CD14-positive monocyte (primary cell): Measurements from ENCODE around the gene CCDC33. TPM values are rescaled to one million over a fixed set of nuclear protein-coding genes. Genes with fewer than 3 reads are reported as not detected.

Source experiments
- DNase-seq, 3 donors: peaks; one replicate each; pipeline ENCODE4 v3.0.0-alpha.2; 2011 to 2022
- H2AFZ ChIP-seq: 2 replicates; pipeline ENCODE4 v1.6.0; 2012; ENCODE audit warnings: mild to moderate bottlenecking, low read depth, low read length, inconsistent platforms; ENCODE audit not compliant: insufficient read depth, poor library complexity, severe bottlenecking
- H3K27ac ChIP-seq, 2 donors: 1 replicate in 1 of 2; 2 replicates in 1 of 2; pipeline ENCODE4 v1.5.1; 2012 to 2013; ENCODE audit warnings: low read length in 2 of 2, control low read depth in 1 of 2, inconsistent platforms in 1 of 2, low read depth in 1 of 2, mild to moderate bottlenecking in 1 of 2
- H3K27me3 ChIP-seq, 2 donors: one replicate each; pipeline versions ENCODE4 v1.6.0 to v1.6.1; 2011 to 2013; ENCODE audit warnings: low read length in 2 of 2; ENCODE audit not compliant: control insufficient read depth in 2 of 2, insufficient read depth in 2 of 2
- H3K36me3 ChIP-seq, 2 donors: replicated peaks in 1 of 2; 1 replicate in 1 of 2; 2 replicates in 1 of 2; pipeline versions ENCODE4 v1.5.1 to v1.6.1; 2012 to 2013; ENCODE audit warnings: low read length in 2 of 2, control low read depth in 1 of 2, inconsistent platforms in 1 of 2, mild to moderate bottlenecking in 1 of 2; ENCODE audit not compliant: insufficient read depth in 2 of 2, control insufficient read depth in 1 of 2
- H3K4me1 ChIP-seq, 2 donors: 1 replicate in 1 of 2; 2 replicates in 1 of 2; pipeline versions ENCODE4 v1.5.1 to v1.6.1; 2012 to 2013; ENCODE audit warnings: low read length in 2 of 2, control low read depth in 1 of 2, inconsistent platforms in 1 of 2, mild to moderate bottlenecking in 1 of 2, moderate library complexity in 1 of 2; ENCODE audit not compliant: insufficient read depth in 2 of 2, control insufficient read depth in 1 of 2
- H3K4me2 ChIP-seq: replicated peaks from 2 replicates; pipeline ENCODE3; 2012; ENCODE audit warnings: low read length, moderate library complexity, mild to moderate bottlenecking; ENCODE audit not compliant: poor library complexity, severe bottlenecking; ENCODE audit errors: extremely low read depth
- H3K4me3 ChIP-seq, 3 experiments: fragments of 200-600 bp in 1 of 3; sonication (generic) in 1 of 3; replicated peaks in 1 of 3; 1 replicate in 2 of 3; 2 replicates in 1 of 3; pipeline ENCODE4 v1.5.1; 2011 to 2013; ENCODE audit warnings: low read length in 3 of 3, mild to moderate bottlenecking in 3 of 3, control low read depth in 2 of 3, low read depth in 2 of 3, inconsistent platforms in 1 of 3, moderate library complexity in 1 of 3
- H3K79me2 ChIP-seq: 2 replicates; pipeline ENCODE4 v1.6.0; 2012; ENCODE audit warnings: mild to moderate bottlenecking, control low read depth, inconsistent platforms, low read length, moderate library complexity; ENCODE audit not compliant: insufficient read depth
- H3K9ac ChIP-seq: 2 replicates; pipeline ENCODE4 v1.6.0; 2017; ENCODE audit warnings: low read length, mild to moderate bottlenecking; ENCODE audit not compliant: insufficient read depth, poor library complexity, severe bottlenecking
- H3K9me3 ChIP-seq, 2 donors: replicated peaks in 1 of 2; 1 replicate in 1 of 2; 2 replicates in 1 of 2; pipeline versions ENCODE4 v1.5.1 to v1.6.1; 2012 to 2013; ENCODE audit warnings: low read length in 2 of 2, control low read depth in 1 of 2; ENCODE audit not compliant: control insufficient read depth in 1 of 2, insufficient read depth in 1 of 2
- H4K20me1 ChIP-seq: 2 replicates; pipeline ENCODE4 v1.6.0; 2012; ENCODE audit warnings: mild to moderate bottlenecking, low read length, control low read depth, moderate library complexity; ENCODE audit not compliant: insufficient read depth
- H3K27ac Mint-ChIP-seq, 7 donors: one replicate each; pipeline ENCODE4 v1.8.0; 2020; ENCODE audit warnings: mild to moderate bottlenecking in 7 of 7, mixed read lengths in 7 of 7, moderate library complexity in 6 of 7, inconsistent platforms in 2 of 7
- H3K27me3 Mint-ChIP-seq, 3 donors: one replicate each; pipeline ENCODE4 v1.8.0; 2021 to 2022; ENCODE audit warnings: low read depth in 3 of 3, mild to moderate bottlenecking in 3 of 3, mixed read lengths in 3 of 3, moderate library complexity in 3 of 3, inconsistent platforms in 1 of 3
- H3K36me3 Mint-ChIP-seq, 2 donors: one replicate each; pipeline ENCODE4 v1.8.0; 2020; ENCODE audit warnings: mixed read lengths in 2 of 2, inconsistent platforms in 1 of 2, mild to moderate bottlenecking in 1 of 2
- H3K4me1 Mint-ChIP-seq: one replicate; pipeline ENCODE4 v1.8.0; 2020; ENCODE audit warnings: mild to moderate bottlenecking, mixed read lengths
- H3K4me3 Mint-ChIP-seq, 2 donors: one replicate each; pipeline ENCODE4 v1.8.0; 2020; ENCODE audit warnings: mild to moderate bottlenecking in 2 of 2, mixed read lengths in 2 of 2, moderate library complexity in 1 of 2
- H3K9me3 Mint-ChIP-seq, 7 donors: one replicate each; pipeline ENCODE4 v1.8.0; 2020 to 2022; ENCODE audit warnings: mixed read lengths in 7 of 7, mild to moderate bottlenecking in 6 of 7, moderate library complexity in 6 of 7, inconsistent platforms in 2 of 7
- WGBS: methylation state at CpG from one replicate; pipeline ENCODE4 v1.1.5; 2013; ENCODE audit warnings: missing lambda C conversion rate; ENCODE audit not compliant: insufficient coverage; 5-methylcytosine and 5-hydroxymethylcytosine counted together
- intact Hi-C, 2 donors: fragments of 100-400 bp; cut with micrococcal nuclease; formaldehyde crosslinking; loops; one replicate each; pipeline versions ENCODE4 v1.15.0 to v1.15.1; 2023
- polyA plus RNA-seq, 3 donors: library from polyadenylated mRNA; depleted of rRNA in 1 of 3; unstranded in 2 of 3; stranded (reverse) in 1 of 3; fragments of 300-500 nt in 2 of 3; fragments of >200 nt in 1 of 3; fragmentation: Illumina TruSeq in 2 of 3; gene quantifications; 1 replicate in 2 of 3; 2 replicates in 1 of 3; pipeline ENCODE4 v1.2.3, GENCODE V29; 2012 to 2021
- TF ChIP-seq, protein P1 (sequence below): fragments of 200-600 bp; IDR thresholded peaks from one replicate; pipeline ENCODE4 v1.8.0; 2022; ENCODE audit warnings: antibody characterized with exemption, mild to moderate bottlenecking

The CCDC33 gene
- polyA plus RNA-seq, 3 donors = not detected

DNA sequence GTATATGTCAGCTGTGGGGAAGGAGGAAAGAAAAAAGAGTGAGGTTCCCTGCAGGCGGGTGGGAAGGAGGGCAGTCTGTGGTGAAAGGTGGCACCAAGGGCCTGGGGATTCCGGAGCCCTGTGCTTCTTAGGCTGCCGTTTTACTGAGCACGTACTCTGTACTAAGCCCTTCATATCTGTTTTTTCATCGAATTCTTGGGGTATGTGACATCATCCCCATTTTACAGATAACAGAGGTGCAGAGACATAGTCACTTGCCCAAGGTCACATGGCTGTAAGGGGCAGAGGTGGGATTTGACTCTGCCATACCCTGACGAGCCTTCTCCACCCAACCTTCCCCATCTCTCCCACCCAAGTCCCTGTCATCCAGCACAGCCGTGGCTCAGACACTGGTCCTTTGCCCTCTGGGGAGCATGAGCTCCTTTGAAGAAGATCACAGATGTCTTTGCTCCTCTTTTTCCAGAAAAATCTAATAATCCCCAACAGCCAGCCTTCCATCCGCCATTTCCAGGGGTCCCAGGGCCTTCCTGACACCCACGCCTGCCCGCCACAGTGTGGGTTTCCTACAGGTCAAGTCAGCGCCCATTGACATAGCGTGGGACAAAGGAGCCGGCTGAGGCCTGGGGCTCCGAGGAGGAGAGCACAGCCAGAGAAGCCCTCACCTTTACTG lies 107.1 kb downstream of the CCDC33 start:
- TF ChIP-seq, protein P1, sequence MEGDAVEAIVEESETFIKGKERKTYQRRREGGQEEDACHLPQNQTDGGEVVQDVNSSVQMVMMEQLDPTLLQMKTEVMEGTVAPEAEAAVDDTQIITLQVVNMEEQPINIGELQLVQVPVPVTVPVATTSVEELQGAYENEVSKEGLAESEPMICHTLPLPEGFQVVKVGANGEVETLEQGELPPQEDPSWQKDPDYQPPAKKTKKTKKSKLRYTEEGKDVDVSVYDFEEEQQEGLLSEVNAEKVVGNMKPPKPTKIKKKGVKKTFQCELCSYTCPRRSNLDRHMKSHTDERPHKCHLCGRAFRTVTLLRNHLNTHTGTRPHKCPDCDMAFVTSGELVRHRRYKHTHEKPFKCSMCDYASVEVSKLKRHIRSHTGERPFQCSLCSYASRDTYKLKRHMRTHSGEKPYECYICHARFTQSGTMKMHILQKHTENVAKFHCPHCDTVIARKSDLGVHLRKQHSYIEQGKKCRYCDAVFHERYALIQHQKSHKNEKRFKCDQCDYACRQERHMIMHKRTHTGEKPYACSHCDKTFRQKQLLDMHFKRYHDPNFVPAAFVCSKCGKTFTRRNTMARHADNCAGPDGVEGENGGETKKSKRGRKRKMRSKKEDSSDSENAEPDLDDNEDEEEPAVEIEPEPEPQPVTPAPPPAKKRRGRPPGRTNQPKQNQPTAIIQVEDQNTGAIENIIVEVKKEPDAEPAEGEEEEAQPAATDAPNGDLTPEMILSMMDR = no peak
- Histone ChIP-seq H3K9ac (no peak overlapping the region), H4K20me1 (no peaks in the 10 kb centered on the region), H3K9me3 (no peaks in the 10 kb centered on the region), H2AFZ (no peak overlapping the region), H3K4me2 (no peak overlapping the region), H3K27ac (no peak overlapping the region), H3K79me2 (no peaks in the 10 kb centered on the region), H3K27me3 (no peaks in the 10 kb centered on the region), H3K4me1 (peaks cover 13 to 18% of the 10 kb centered on the region in 2 donors), H3K4me3 (no peak overlapping the region), H3K36me3 (no peaks in the 10 kb centered on the region)
- Mint-ChIP-seq H3K4me3 (no peak overlapping the region), H3K36me3 (no peaks in the 10 kb centered on the region), H3K27ac (no peak overlapping the region), H3K9me3 (no peaks in the 10 kb centered on the region), H3K27me3 (peaks cover 2 to 8% (median 6%) of the 10 kb centered on the region in 3 donors), H3K4me1 (peaks cover 20% of the 10 kb centered on the region)
- DNase-seq = no peak
- WGBS = 95% methylated on average over 8 of the region's 14 CpGs
- intact Hi-C loops = no loop called here

DNA sequence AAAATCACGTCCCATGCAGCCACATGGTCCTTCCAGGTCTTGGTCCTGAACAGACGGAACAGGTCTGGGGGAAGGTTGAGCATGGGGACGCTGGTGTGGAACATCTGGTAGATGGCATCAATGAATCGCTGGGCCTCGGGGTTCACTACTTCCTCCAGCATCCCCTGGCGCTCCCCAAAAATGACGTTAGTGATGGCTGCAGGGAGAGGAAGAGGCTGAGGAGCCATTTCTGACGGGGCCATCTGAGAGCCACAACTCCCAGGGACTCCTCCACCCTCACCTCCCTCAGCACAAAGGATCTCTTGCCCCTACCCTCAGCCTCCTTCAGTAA lies 107.6 kb downstream of the CCDC33 start:
- TF ChIP-seq, protein P1 = no peak
- H3K9ac ChIP-seq = no peak overlapping the region
- no peak overlapping the region for H3K4me3 ChIP-seq
- WGBS = 80% methylated on average over 1 of the region's 8 CpGs
- no peak overlapping the region for H3K4me2 ChIP-seq
- H3K4me1 ChIP-seq = peaks cover 13 to 18% of the 10 kb centered on the region in 2 donors
- intact Hi-C loops = no loop called here
- H3K27me3 ChIP-seq = no peaks in the 10 kb centered on the region
- H3K36me3 Mint-ChIP-seq = no peaks in the 10 kb centered on the region
- H3K27ac Mint-ChIP-seq = no peak overlapping the region
- H3K79me2 ChIP-seq = no peaks in the 10 kb centered on the region
- H3K9me3 Mint-ChIP-seq = no peaks in the 10 kb centered on the region
- peaks cover 19% of the 10 kb centered on the region for H3K4me1 Mint-ChIP-seq
- no peaks in the 10 kb centered on the region for H3K9me3 ChIP-seq
- DNase-seq = no peak
- H3K4me3 Mint-ChIP-seq = no peak overlapping the region
- no peak overlapping the region for H3K27ac ChIP-seq
- no peak overlapping the region for H2AFZ ChIP-seq
- H3K27me3 Mint-ChIP-seq = peaks cover 2 to 8% (median 8%) of the 10 kb centered on the region in 3 donors
- H3K36me3 ChIP-seq = no peaks in the 10 kb centered on the region
- H4K20me1 ChIP-seq = no peaks in the 10 kb centered on the region
